HCT116 (cell line): ENCODE measurements around the gene PKNOX2. TPM values are rescaled to one million over a fixed set of nuclear protein-coding genes. Genes with fewer than 3 reads are reported as not detected.

Experiments
- ATAC-seq: fragments of 200-7000 bp; cut with Tn5 transposase; 2 replicates; pipeline ENCODE4 v1.9.1; 2020; ENCODE audit warnings: mild to moderate bottlenecking, moderate library complexity
- BruUV-seq: library from RNA; stranded (reverse); fragments of 400-500 nt; replicated peaks from 2 replicates; lab custom pipeline; 2021; lab: Mats Ljungman, UMichigan
- CTCF ChIA-PET: fragments of 300-600 bp; sonication (Branson Sonifier 250); formaldehyde crosslinking; loops from one replicate; lab custom pipeline; 2021; ENCODE audit warnings: antibody characterized with exemption; lab: Charles Lee
- POLR2A ChIA-PET: fragments of 300-600, 350-600 bp; sonication (Branson Sonifier 250); formaldehyde crosslinking; loops from one replicate; lab custom pipeline; 2021; ENCODE audit warnings: antibody characterized with exemption; lab: Charles Lee
- RAD21 ChIA-PET, 2 experiments: fragments of 300-600 bp; sonication (Branson Sonifier 250); formaldehyde crosslinking; loops; one replicate each; lab custom pipeline; 2023; ENCODE audit warnings: low total read pairs in 2 of 2; ENCODE audit not compliant: uncharacterized antibody in 2 of 2, unreplicated experiment in 2 of 2, low non-redundant PET in 1 of 2; lab: Charles Lee
- DNase-seq: peaks from one replicate; pipeline ENCODE4 v3.0.0-alpha.2; 2010; ENCODE audit warnings: low read depth, low spot score
- H2AFZ ChIP-seq: fragments of 200-600 bp; shearing (Covaris generic), sonication (generic); 2 replicates; pipeline ENCODE4 v1.6.1; 2017; ENCODE audit warnings: low read depth, mixed run types, mixed read lengths, antibody characterized with exemption, low read length; ENCODE audit not compliant: poor library complexity, severe bottlenecking
- H3K27ac ChIP-seq: 2 replicates; pipeline ENCODE4 v1.5.1; 2012; ENCODE audit warnings: low read depth, low read length
- H3K27me3 ChIP-seq: fragments of 200-600 bp; sonication (generic); 2 replicates; pipeline ENCODE4 v1.6.1; 2016; ENCODE audit warnings: mixed run types, low read length, mixed read lengths; ENCODE audit not compliant: insufficient read depth
- H3K36me3 ChIP-seq, 2 experiments: fragments of 200-500 bp in 1 of 2; fragments of 200-600 bp in 1 of 2; sonication (Bioruptor generic) in 1 of 2; sonication (generic) in 1 of 2; 2 replicates each; pipeline versions ENCODE4 v1.5.1 to v1.6.1; 2014 to 2016; ENCODE audit warnings: low read length in 2 of 2, inconsistent platforms in 1 of 2, mixed read lengths in 1 of 2, mixed run types in 1 of 2; ENCODE audit not compliant: insufficient read depth in 2 of 2, control insufficient read depth in 1 of 2
- H3K4me1 ChIP-seq, 2 experiments: fragments of 200-600 bp in 1 of 2; sonication (generic) in 1 of 2; 2 replicates each; pipeline versions ENCODE4 v1.5.1 to v1.6.1; 2012 to 2017; ENCODE audit warnings: low read length in 2 of 2, inconsistent platforms in 1 of 2, mild to moderate bottlenecking in 1 of 2, mixed read lengths in 1 of 2, mixed run types in 1 of 2, moderate library complexity in 1 of 2; ENCODE audit not compliant: insufficient read depth in 2 of 2, control insufficient read depth in 1 of 2
- H3K4me2 ChIP-seq: fragments of 200-600 bp; sonication (generic); 2 replicates; pipeline ENCODE4 v1.6.1; 2017; ENCODE audit warnings: mixed run types, low read length, mixed read lengths
- H3K4me3 ChIP-seq, 2 experiments: fragments of 200-600 bp in 1 of 2; sonication (generic) in 1 of 2; replicated peaks in 1 of 2; 2 replicates each; pipeline ENCODE4 v1.5.1; 2011 to 2016; ENCODE audit warnings: low read length in 2 of 2, control low read depth in 1 of 2, low read depth in 1 of 2, mild to moderate bottlenecking in 1 of 2, mixed read lengths in 1 of 2, mixed run types in 1 of 2
- H3K79me2 ChIP-seq: fragments of 200-600 bp; sonication (generic); 2 replicates; pipeline ENCODE4 v1.6.1; 2017; ENCODE audit warnings: mild to moderate bottlenecking, mixed run types, low read length, moderate library complexity, mixed read lengths; ENCODE audit not compliant: insufficient read depth
- H3K9ac ChIP-seq: fragments of 200-600 bp; sonication (generic); 2 replicates; pipeline ENCODE4 v1.6.1; 2016; ENCODE audit warnings: low read length, mixed read lengths
- H3K9me2 ChIP-seq: fragments of 200-600 bp; sonication (generic), shearing (Covaris generic); 2 replicates; pipeline ENCODE4 v1.6.1; 2017; ENCODE audit warnings: mixed run types, mild to moderate bottlenecking, moderate library complexity; ENCODE audit not compliant: insufficient read depth
- H3K9me3 ChIP-seq, 2 experiments: fragments of 200-500 bp in 1 of 2; fragments of 200-600 bp in 1 of 2; sonication (Bioruptor generic) in 1 of 2; sonication (generic) in 1 of 2; 2 replicates each; pipeline ENCODE4 v1.6.1; 2014 to 2017; ENCODE audit warnings: low read length in 2 of 2, mixed read lengths in 2 of 2, inconsistent platforms in 1 of 2, low read depth in 1 of 2, mild to moderate bottlenecking in 1 of 2, mixed run types in 1 of 2, moderate library complexity in 1 of 2; ENCODE audit not compliant: control insufficient read depth in 1 of 2, insufficient read depth in 1 of 2
- H4K20me1 ChIP-seq: fragments of 200-600 bp; sonication (generic), shearing (Covaris generic); 2 replicates; pipeline ENCODE4 v1.6.1; 2017; ENCODE audit warnings: mixed run types, mild to moderate bottlenecking, moderate library complexity; ENCODE audit not compliant: insufficient read depth
- CBX3 ChIP-seq: IDR thresholded peaks from 2 replicates; pipeline ENCODE4 v1.6.1; 2012; ENCODE audit warnings: low read depth
- ELF1 ChIP-seq: IDR thresholded peaks from 2 replicates; pipeline ENCODE4 v1.6.1; 2012; ENCODE audit warnings: low read depth, borderline replicate concordance
- JUND ChIP-seq: IDR thresholded peaks from 2 replicates; pipeline ENCODE4 v1.6.1; 2012
- POLR2A ChIP-seq: IDR thresholded peaks from 2 replicates; pipeline ENCODE4 v1.7.0; 2011; ENCODE audit warnings: borderline replicate concordance; ENCODE audit not compliant: insufficient read depth, insufficient read length; ENCODE audit errors: extremely low read depth
- POLR2AphosphoS5 ChIP-seq: IDR thresholded peaks from 2 replicates; pipeline ENCODE4 v1.6.1; 2011; ENCODE audit warnings: mild to moderate bottlenecking, low read depth, low read length, moderate library complexity
- RAD21 ChIP-seq: IDR thresholded peaks from 2 replicates; pipeline ENCODE4 v1.6.1; 2012; ENCODE audit warnings: low read depth, mild to moderate bottlenecking
- SIN3A ChIP-seq: IDR thresholded peaks from 2 replicates; pipeline ENCODE4 v1.6.1; 2012; ENCODE audit warnings: low read depth
- TCF7L2 ChIP-seq: IDR thresholded peaks from 2 replicates; pipeline ENCODE4 v1.7.0; 2011; ENCODE audit warnings: borderline replicate concordance, inconsistent platforms; ENCODE audit not compliant: insufficient read depth, insufficient read length; ENCODE audit errors: extremely low read depth
- YY1 ChIP-seq: IDR thresholded peaks from 2 replicates; pipeline ENCODE4 v1.6.1; 2011; ENCODE audit warnings: low read length, low read depth, moderate library complexity, mild to moderate bottlenecking; ENCODE audit not compliant: insufficient replicate concordance; ENCODE audit errors: extremely low read depth
- intact Hi-C: fragments of 100-400 bp; cut with micrococcal nuclease; formaldehyde crosslinking; loops from 2 replicates; pipeline ENCODE4 v1.10.0; 2022
- total RNA-seq: library from RNA; stranded (reverse); gene quantifications from one replicate; pipeline ENCODE4 v1.2.1, GENCODE V29; 2021; ENCODE audit not compliant: unreplicated experiment
- TF ChIP-seq, protein P1 (sequence below): IDR thresholded peaks from 2 replicates; pipeline ENCODE4 v1.6.1; 2011; ENCODE audit warnings: mild to moderate bottlenecking, low read length, moderate library complexity; ENCODE audit not compliant: insufficient replicate concordance; ENCODE audit errors: extremely low read depth
- TF ChIP-seq, protein P2 (sequence below), 3 experiments: fragments of 200-600 bp in 1 of 3; sonication (generic) in 1 of 3; IDR thresholded peaks in 2 of 3; conservative IDR thresholded peaks in 1 of 3; 2 replicates each; pipeline ENCODE4 v1.5.1; 2012 to 2017; ENCODE audit warnings: low read depth in 2 of 3, low read length in 2 of 3, antibody characterized with exemption in 1 of 3, borderline replicate concordance in 1 of 3, control low read depth in 1 of 3, mild to moderate bottlenecking in 1 of 3, mixed read lengths in 1 of 3, mixed run types in 1 of 3, moderate library complexity in 1 of 3; ENCODE audit not compliant: insufficient read depth in 1 of 3

The PKNOX2 gene
- total RNA-seq, 1 experiment from 2014 or later, result 0.20 TPM

DNA sequence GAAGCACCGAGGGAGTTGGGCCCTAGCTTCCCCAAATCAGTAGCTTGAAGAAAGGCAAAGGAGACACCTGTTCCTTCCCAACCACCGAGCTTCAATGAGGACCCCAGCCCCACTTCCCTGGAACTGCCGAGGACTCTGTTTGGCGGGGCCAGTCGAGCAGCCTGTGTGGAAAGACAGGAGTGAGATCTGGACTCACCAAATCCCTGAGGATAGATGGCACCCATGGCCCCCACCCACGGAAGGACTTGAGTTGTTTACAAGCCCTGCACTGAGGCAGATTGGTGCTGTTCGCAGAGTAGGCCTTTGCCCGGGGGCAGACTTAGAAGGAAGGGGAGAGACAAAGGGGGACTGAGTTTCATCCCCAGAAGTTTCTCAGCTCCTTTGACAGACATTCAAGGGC is 266.9 kb downstream of the PKNOX2 start (continued):
- no peak for TF ChIP-seq RAD21
- TF ChIP-seq, protein P1, sequence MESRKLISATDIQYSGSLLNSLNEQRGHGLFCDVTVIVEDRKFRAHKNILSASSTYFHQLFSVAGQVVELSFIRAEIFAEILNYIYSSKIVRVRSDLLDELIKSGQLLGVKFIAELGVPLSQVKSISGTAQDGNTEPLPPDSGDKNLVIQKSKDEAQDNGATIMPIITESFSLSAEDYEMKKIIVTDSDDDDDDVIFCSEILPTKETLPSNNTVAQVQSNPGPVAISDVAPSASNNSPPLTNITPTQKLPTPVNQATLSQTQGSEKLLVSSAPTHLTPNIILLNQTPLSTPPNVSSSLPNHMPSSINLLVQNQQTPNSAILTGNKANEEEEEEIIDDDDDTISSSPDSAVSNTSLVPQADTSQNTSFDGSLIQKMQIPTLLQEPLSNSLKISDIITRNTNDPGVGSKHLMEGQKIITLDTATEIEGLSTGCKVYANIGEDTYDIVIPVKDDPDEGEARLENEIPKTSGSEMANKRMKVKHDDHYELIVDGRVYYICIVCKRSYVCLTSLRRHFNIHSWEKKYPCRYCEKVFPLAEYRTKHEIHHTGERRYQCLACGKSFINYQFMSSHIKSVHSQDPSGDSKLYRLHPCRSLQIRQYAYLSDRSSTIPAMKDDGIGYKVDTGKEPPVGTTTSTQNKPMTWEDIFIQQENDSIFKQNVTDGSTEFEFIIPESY, result no peak
- TF ChIP-seq POLR2A, result no peak

- intact Hi-C loops, result no loop called here
- no TSS peak for BruUV-seq
- Histone ChIP-seq H3K9me2 (no peaks in the 10 kb centered on the region), H3K4me3 (no peak overlapping the region), H2AFZ (peak overlapping the region; percentile 44), H3K27ac (no peak overlapping the region), H3K79me2 (no peaks in the 10 kb centered on the region), H4K20me1 (no peaks in the 10 kb centered on the region), H3K36me3 (no peaks in the 10 kb centered on the region), H3K27me3 (peaks cover 3% of the 10 kb centered on the region), H3K4me2 (peak overlapping the region; percentile 51), H3K9ac (no peak overlapping the region)
- CTCF ChIA-PET, result interaction anchor here (0.7 to 1.6 kb wide), 13 partner anchors 10 to 557 kb away, joined by 3 to 23 read pairs (median 4); no protein-coding TSS in a partner anchor
- ATAC-seq, result peak; percentile 91
- RAD21 ChIA-PET, result interaction anchor here in 1 of 2 experiments (0.6 kb wide), 1 partner anchor 11 kb away, joined by 3 read pairs; no protein-coding TSS in a partner anchor
- TF ChIP-seq SIN3A, result no peak
- no peak for TF ChIP-seq POLR2AphosphoS5
- TF ChIP-seq RAD21, result peak; percentile 52
- no peak for TF ChIP-seq JUND
- peak; percentile 31; the same call in 1 of the 2 replicates for TF ChIP-seq CBX3
- no peak for TF ChIP-seq ELF1
- TF ChIP-seq, protein P2, sequence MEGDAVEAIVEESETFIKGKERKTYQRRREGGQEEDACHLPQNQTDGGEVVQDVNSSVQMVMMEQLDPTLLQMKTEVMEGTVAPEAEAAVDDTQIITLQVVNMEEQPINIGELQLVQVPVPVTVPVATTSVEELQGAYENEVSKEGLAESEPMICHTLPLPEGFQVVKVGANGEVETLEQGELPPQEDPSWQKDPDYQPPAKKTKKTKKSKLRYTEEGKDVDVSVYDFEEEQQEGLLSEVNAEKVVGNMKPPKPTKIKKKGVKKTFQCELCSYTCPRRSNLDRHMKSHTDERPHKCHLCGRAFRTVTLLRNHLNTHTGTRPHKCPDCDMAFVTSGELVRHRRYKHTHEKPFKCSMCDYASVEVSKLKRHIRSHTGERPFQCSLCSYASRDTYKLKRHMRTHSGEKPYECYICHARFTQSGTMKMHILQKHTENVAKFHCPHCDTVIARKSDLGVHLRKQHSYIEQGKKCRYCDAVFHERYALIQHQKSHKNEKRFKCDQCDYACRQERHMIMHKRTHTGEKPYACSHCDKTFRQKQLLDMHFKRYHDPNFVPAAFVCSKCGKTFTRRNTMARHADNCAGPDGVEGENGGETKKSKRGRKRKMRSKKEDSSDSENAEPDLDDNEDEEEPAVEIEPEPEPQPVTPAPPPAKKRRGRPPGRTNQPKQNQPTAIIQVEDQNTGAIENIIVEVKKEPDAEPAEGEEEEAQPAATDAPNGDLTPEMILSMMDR (IDR thresholded peaks at IDR 0.05 in 2 of 3, conservative IDR thresholded peaks at IDR 0.05 in 1 of 3; ENCODE audit: borderline replicate concordance in 1 of 3, insufficient read depth in 1 of 3, low read depth in 2 of 3, low read length in 2 of 3), result peak; percentile 51 to 85 (median 65); a peak in 5 of 6 replicates
- TF ChIP-seq TCF7L2, result peak; percentile 41
- peak; percentile 47 for TF ChIP-seq YY1
- TF ChIP-seq, all 23 proteins: peak for 5
- peak; percentile 62 for DNase-seq
- POLR2A ChIA-PET, result interaction anchor here (1.1 kb wide), 1 partner anchor 10 kb away, joined by 5 read pairs; no protein-coding TSS in a partner anchor
- Histone ChIP-seq H3K4me1 (peaks cover 7 to 24% of the 10 kb centered on the region in 2 experiments; a peak in 3 of 4 replicates), H3K9me3 (no peaks in the 10 kb centered on the region)
Observed at GRCh38 chr11:125433454-125434121, 269.0 kb downstream of the PKNOX2 start.
